Suprapubic skin (tissue), 4 donors: ENCODE measurements around the gene LDLRAD4.

Experiments used
- CTCF ChIP-seq, 2 donors: fragments of 200-600 bp in 1 of 2; fragments of 450-650 bp in 1 of 2; sonication (generic) in 1 of 2; IDR thresholded peaks; one replicate each; pipeline ENCODE4 v1.5.1; 2016 to 2019; ENCODE audit warnings: antibody characterized with exemption in 2 of 2, mild to moderate bottlenecking in 1 of 2, moderate library complexity in 1 of 2
- EP300 ChIP-seq: sonication (generic); formaldehyde crosslinking; IDR thresholded peaks from one replicate; pipeline ENCODE4 v1.6.1; 2017; ENCODE audit warnings: antibody characterized with exemption
- POLR2A ChIP-seq, 2 donors: fragments of 450-650 bp; IDR thresholded peaks; one replicate each; pipeline ENCODE4 v1.6.1; 2017; ENCODE audit warnings: antibody characterized with exemption in 2 of 2, mild to moderate bottlenecking in 2 of 2, moderate library complexity in 2 of 2
- POLR2AphosphoS5 ChIP-seq, 3 donors: sonication (generic); formaldehyde crosslinking; IDR thresholded peaks; one replicate each; pipeline ENCODE4 v1.6.1; 2017; ENCODE audit warnings: antibody characterized with exemption in 3 of 3

GRCh38 chr18:13442451-13442850, 223.9 kb downstream of the LDLRAD4 start:
- TF ChIP-seq CTCF (IDR thresholded peaks at IDR 0.05): no peak
- no peak for TF ChIP-seq POLR2AphosphoS5 (IDR thresholded peaks at IDR 0.05)
- no peak for TF ChIP-seq POLR2A (IDR thresholded peaks at IDR 0.05)
- no peak for TF ChIP-seq EP300
